HL-60 (cell line): ENCODE results near the gene MROH9.
"Not testable (repeated sequence)": the region's sequence is repeated elsewhere in the genome, so short reads cannot be mapped to it uniquely, and the experiment has no call there.

Source experiments
- DNase-seq, 2 experiments: peaks; one replicate each; pipeline ENCODE4 v3.0.0-alpha.2; 2010 to 2020; ENCODE audit warnings: low read depth in 1 of 2, low spot score in 1 of 2
- H3K27ac ChIP-seq: fragments of 250-450 bp; sonication (Bioruptor Pico); replicated peaks from 2 replicates; pipeline ENCODE4 v1.5.1; 2020; ENCODE audit warnings: mild to moderate bottlenecking, moderate library complexity
- H3K27me3 ChIP-seq: fragments of 250-450 bp; sonication (Bioruptor Pico); 2 replicates; pipeline ENCODE4 v1.5.1; 2021; ENCODE audit warnings: mild to moderate bottlenecking, moderate library complexity; ENCODE audit not compliant: insufficient read depth, poor library complexity, severe bottlenecking
- H3K4me3 ChIP-seq: replicated peaks from 2 replicates; pipeline ENCODE4 v1.5.1; 2011; ENCODE audit warnings: mild to moderate bottlenecking, control low read depth, low read length; ENCODE audit not compliant: insufficient read depth
- CTCF ChIP-seq: IDR thresholded peaks from one replicate; pipeline ENCODE4 v1.5.1; 2011; ENCODE audit warnings: low read length, control low read depth, inconsistent platforms; ENCODE audit not compliant: insufficient read depth
- GABPA ChIP-seq: IDR thresholded peaks from 2 replicates; pipeline ENCODE4 v1.6.1; 2012; ENCODE audit warnings: low read depth
- POLR2AphosphoS5 ChIP-seq: IDR thresholded peaks from 2 replicates; pipeline ENCODE4 v1.6.1; 2012; ENCODE audit warnings: low read depth
- REST ChIP-seq: IDR thresholded peaks from 2 replicates; pipeline ENCODE4 v1.6.1; 2012; ENCODE audit warnings: low read depth; ENCODE audit not compliant: insufficient replicate concordance
- SPI1 ChIP-seq: IDR thresholded peaks from 2 replicates; pipeline ENCODE4 v1.6.1; 2012; ENCODE audit warnings: low read depth, mild to moderate bottlenecking, borderline replicate concordance

Gene MROH9

GRCh38 chr1:170938281-170938680, 2.9 kb downstream of the MROH9 start:
- no peak overlapping the region for H3K27ac ChIP-seq
- no peak for DNase-seq
- TF ChIP-seq REST (no peak), POLR2AphosphoS5 (no peak), SPI1 (no peak), GABPA (no peak), CTCF (no peak)
- H3K27me3 ChIP-seq = peaks cover 3% of the 10 kb centered on the region
- H3K4me3 ChIP-seq = no peak overlapping the region

GRCh38 chr1:170939476-170939875, 4.1 kb downstream of the MROH9 start:
- Histone ChIP-seq H3K4me3 (no peak overlapping the region), H3K27ac (no peak overlapping the region), H3K27me3 (peaks cover 3% of the 10 kb centered on the region)
- no peak for TF ChIP-seq CTCF
- TF ChIP-seq SPI1 = no peak
- no peak for TF ChIP-seq GABPA
- TF ChIP-seq REST = no peak
- TF ChIP-seq POLR2AphosphoS5 = no peak
- no peak for DNase-seq

- H3K4me3 ChIP-seq, DNase-seq, H3K27ac ChIP-seq, H3K27me3 ChIP-seq: not testable (repeated sequence)
Observed at GRCh38 chr1:170951744-170952143, 16.4 kb downstream of the MROH9 start.

- no peak overlapping the region for H3K4me3 ChIP-seq
- no peak for DNase-seq
- no peak for TF ChIP-seq POLR2AphosphoS5
- no peak for TF ChIP-seq GABPA
- no peak for TF ChIP-seq SPI1
- no peak for TF ChIP-seq CTCF
- TF ChIP-seq REST = no peak
- H3K27ac ChIP-seq = no peak overlapping the region
- no peaks in the 10 kb centered on the region for H3K27me3 ChIP-seq
Observed at GRCh38 chr1:170959385-170959784, 24.1 kb downstream of the MROH9 start.
